ENCODE results near the gene MAK. TPM values are rescaled to one million over a fixed set of nuclear protein-coding genes. Genes with fewer than 3 reads are reported as not detected.
A peak's percentile ranks its signal among the peaks of the same experiment; 100 is the strongest.
"Not testable (repeated sequence)": the region's sequence is repeated elsewhere in the genome, so short reads cannot be mapped to it uniquely, and the experiment has no call there.

The MAK gene
- total RNA-seq, 2 donors from 2014 or later: 0.84 to 1.1 TPM

DNA sequence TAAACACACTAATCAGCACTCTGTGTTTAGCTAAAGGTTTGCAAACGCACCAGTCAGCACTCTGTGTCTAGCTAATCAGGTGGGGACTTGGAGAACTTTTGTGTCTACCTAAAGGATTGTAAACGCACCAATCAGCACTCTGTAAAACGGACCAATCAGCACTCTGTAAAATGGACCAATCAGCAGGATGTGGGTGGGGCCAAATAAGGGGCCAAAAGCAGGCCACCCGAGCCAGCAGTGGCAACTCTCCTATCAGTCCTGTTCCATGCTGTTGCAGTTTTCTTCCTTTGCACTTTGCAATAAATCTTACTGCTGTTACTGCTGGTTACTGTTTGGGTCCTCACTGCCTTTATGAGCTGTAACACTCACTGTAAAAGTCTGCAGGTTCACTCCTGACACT, 96.7 kb downstream of the MAK start:
- not testable (repeated sequence) for H3K9me3 Mint-ChIP-seq; H3K4me3 Mint-ChIP-seq; H3K27me3 Mint-ChIP-seq; ATAC-seq (replicated peaks); H3K36me3 Mint-ChIP-seq (ENCODE audit: low read depth); H3K27ac Mint-ChIP-seq
- peaks cover 18% of the 10 kb centered on the region for H3K4me1 Mint-ChIP-seq

DNA sequence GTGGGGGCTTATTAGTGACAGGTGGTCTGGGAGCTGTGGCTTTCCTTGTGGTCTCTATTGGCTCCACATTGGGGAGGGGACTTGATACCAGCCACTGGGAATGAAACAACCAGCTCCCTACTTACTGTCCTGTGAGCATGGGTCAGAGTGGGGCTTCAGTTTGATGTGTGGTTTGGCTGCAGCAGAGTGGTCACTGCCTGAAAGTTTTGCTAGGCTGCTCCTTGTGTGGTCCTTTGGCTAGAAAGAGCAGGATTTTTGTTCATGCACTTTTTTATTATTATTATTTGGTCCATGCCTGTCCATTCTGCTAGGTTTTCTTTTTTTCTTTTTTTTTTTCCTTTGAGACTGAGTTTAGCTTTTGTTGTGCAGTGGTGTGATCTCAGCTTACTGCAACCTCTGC, 98.3 kb downstream of the MAK start:
- Mint-ChIP-seq H3K27me3 (no peaks in the 10 kb centered on the region), H3K27ac (no peak overlapping the region), H3K4me3 (no peak overlapping the region), H3K36me3 (ENCODE audit: low read depth) (no peaks in the 10 kb centered on the region), H3K9me3 (no peaks in the 10 kb centered on the region), H3K4me1 (peaks cover 4% of the 10 kb centered on the region)
- no peak for ATAC-seq (replicated peaks)

DNA sequence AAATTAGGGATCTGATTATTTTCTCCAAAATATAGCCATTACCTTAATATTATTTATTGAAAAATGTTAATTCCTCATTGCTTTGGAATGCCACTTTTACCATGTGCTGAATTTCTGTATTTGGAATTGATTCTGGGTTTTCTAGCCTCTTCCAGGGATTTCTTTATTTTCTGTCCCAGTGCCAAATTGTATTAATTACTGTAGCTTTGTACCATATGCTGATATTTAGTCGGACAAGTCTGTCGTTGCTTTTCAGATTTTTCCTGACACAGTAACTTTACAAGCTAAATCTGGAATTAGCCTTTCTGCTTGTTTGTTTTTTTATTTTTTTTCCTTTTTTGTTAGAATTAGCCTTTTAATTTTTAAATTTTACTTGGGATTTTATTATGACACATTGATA, 101.6 kb downstream of the MAK start:
- Mint-ChIP-seq H3K4me1 (no peaks in the 10 kb centered on the region), H3K27me3 (no peaks in the 10 kb centered on the region), H3K9me3 (no peaks in the 10 kb centered on the region), H3K4me3 (no peak overlapping the region), H3K36me3 (ENCODE audit: low read depth) (peaks cover 11% of the 10 kb centered on the region), H3K27ac (no peak overlapping the region)
- no peak for ATAC-seq (replicated peaks)

DNA sequence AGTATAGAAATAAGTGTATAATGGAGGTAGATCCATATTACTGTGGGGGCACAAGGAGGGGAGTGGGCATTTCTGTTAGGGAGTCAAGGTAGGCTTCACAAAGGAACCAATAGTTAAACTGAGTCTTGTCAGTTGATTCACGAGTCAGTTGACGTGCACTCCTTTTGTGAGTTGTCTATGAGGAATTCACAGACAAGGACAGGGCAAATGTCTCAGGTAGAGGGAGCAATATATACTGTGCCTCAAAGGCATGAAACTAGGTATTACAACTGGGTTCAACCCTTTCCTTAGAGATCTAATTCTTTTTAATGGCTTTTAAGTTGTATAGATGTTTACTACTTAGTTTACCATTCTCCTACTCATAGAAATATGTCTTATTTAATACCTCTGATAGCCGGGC, 104.5 kb downstream of the MAK start:
- no peak overlapping the region for H3K27ac Mint-ChIP-seq
- H3K4me3 Mint-ChIP-seq: no peak overlapping the region

DNA sequence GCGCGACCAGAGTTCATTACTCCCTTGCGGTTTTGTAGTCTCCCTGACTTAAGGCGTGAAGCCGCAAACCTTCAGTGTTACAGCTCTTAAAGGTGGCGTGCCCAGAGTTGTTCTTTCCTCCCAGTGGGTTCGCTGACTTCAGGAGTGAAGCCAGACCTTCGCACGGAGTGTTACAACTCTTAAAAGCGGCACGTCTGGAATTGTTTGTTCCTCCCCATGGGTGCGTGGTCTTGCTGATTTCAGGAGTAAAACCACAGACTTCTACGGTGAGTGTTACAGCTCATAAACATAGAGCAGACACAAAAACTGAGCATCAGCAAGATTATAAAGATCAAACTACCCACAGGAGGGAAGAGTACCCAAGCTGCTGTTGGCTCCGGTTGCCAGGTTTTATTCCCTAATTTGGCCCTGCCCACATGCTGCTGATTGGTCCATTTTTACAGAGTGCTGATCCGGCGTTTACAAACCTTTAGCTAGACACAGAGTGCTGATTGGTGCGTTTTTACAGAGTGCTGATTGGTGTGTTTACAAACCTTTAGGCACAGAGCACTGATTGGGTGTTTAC, 105.1 kb downstream of the MAK start:
- Mint-ChIP-seq H3K36me3 (ENCODE audit: low read depth) (peaks cover 37% of the 10 kb centered on the region), H3K27ac (no peak overlapping the region), H3K4me3 (no peak overlapping the region), H3K4me1 (peaks cover under 1% of the 10 kb centered on the region), H3K27me3 (no peaks in the 10 kb centered on the region), H3K9me3 (no peaks in the 10 kb centered on the region)
- no peak for ATAC-seq (replicated peaks)

More for the DNA sequence above, 104.5 kb downstream of the MAK start:
- Mint-ChIP-seq H3K9me3 (no peaks in the 10 kb centered on the region), H3K36me3 (ENCODE audit: low read depth) (peaks cover 31% of the 10 kb centered on the region), H3K4me1 (no peaks in the 10 kb centered on the region), H3K27me3 (no peaks in the 10 kb centered on the region)
- no peak for ATAC-seq (replicated peaks)

DNA sequence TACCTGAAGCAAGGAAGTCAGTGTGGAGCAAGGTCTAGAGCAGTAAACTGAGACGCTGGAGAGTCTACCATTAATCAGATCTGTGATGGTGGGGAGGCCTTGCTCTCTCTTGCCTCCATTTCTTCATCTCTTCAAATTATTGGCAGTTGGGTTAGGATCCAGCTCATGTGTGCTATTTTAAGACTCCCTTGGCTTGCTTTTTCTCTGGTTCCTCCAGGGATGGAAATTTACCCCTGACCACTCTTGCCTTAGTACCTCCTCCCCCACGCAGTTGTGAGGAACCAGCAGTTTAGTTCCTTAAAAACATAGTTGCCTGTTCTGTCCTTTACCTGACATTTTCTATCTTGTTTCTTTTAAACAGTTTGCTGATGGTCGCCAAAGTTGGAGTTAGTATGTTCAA, 108.1 kb downstream of the MAK start:
- H3K36me3 Mint-ChIP-seq (ENCODE audit: low read depth): peaks cover 63% of the 10 kb centered on the region
- H3K4me1 Mint-ChIP-seq: peaks cover 13% of the 10 kb centered on the region
- H3K27me3 Mint-ChIP-seq: no peaks in the 10 kb centered on the region
- H3K4me3 Mint-ChIP-seq: no peak overlapping the region
- peak overlapping the region; percentile 11 for H3K27ac Mint-ChIP-seq
- no peaks in the 10 kb centered on the region for H3K9me3 Mint-ChIP-seq
- ATAC-seq (replicated peaks): no peak

DNA sequence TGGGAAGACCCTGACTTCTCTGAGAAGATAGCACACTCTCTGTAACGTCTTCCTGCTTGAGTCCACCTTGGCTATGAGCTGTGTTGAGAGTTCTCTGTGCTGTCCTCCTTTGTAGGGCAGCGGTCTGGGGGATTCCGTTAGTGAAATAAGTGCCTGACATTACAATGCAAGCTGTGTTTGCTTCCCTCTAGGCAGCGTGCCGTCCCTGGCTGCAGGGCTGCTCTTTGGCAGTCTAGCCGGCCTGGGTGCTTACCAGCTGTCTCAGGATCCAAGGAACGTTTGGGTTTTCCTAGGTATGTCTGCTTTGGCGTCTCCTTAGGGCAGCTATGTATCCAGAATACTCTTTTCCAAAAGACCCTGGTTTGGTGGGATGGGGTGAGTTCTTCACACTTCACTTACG, 112.6 kb downstream of the MAK start:
- H3K4me3 Mint-ChIP-seq: peak overlapping the region; percentile 24
- peak overlapping the region; percentile 79 for H3K27ac Mint-ChIP-seq
- no peak for ATAC-seq (replicated peaks)
- no peaks in the 10 kb centered on the region for H3K27me3 Mint-ChIP-seq
- no peaks in the 10 kb centered on the region for H3K9me3 Mint-ChIP-seq
- H3K4me1 Mint-ChIP-seq: peaks cover 31% of the 10 kb centered on the region
- peaks cover 52% of the 10 kb centered on the region for H3K36me3 Mint-ChIP-seq (ENCODE audit: low read depth)

DNA sequence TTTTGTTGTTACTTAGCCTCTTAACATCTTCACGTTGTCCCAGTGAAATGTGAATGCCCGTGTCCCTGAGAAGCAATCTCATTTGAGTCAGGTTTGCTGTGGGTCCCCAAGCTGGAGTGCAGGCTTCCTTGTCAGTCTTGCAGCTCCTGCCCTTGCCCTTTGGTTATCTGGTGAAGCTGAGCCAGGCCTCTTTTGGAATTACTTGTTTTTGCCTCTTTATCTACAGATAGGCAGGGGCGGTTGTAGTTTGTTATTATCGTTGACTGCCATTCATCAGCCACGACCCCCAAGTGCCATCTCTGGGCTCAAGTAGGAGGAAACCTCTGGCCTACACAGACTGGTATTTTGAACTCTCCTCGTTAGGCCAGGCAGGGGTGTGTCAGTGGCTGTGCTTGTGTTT, 113.3 kb downstream of the MAK start:
- Mint-ChIP-seq H3K4me3 (peak overlapping the region; percentile 24), H3K27me3 (no peaks in the 10 kb centered on the region), H3K36me3 (ENCODE audit: low read depth) (peaks cover 46% of the 10 kb centered on the region), H3K4me1 (peaks cover 31% of the 10 kb centered on the region), H3K9me3 (no peaks in the 10 kb centered on the region), H3K27ac (peak overlapping the region; percentile 79)
- no peak for ATAC-seq (replicated peaks)

DNA sequence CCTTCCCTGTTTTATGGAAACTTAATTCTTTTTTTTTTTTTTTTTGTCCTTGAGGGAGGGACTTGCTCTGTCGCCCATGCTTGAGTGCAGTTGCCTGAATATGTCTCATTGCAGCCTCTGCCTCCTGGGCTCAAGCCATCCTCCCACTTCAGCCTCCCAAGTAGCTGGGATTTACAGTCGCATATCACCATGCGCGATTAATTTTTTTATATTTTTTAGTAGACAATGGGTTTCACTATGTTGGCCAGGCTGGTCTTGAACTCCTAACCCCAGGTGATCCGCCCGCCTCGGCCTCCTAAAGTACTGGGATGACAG, 114.8 kb downstream of the MAK start:
- peak overlapping the region; percentile 97 for H3K4me3 Mint-ChIP-seq
- no peak for ATAC-seq (replicated peaks)
- H3K27ac Mint-ChIP-seq: peak overlapping the region; percentile 98
- peaks cover 31% of the 10 kb centered on the region for H3K36me3 Mint-ChIP-seq (ENCODE audit: low read depth)
- H3K27me3 Mint-ChIP-seq: no peaks in the 10 kb centered on the region
- H3K4me1 Mint-ChIP-seq: peaks cover 31% of the 10 kb centered on the region
- no peaks in the 10 kb centered on the region for H3K9me3 Mint-ChIP-seq

DNA sequence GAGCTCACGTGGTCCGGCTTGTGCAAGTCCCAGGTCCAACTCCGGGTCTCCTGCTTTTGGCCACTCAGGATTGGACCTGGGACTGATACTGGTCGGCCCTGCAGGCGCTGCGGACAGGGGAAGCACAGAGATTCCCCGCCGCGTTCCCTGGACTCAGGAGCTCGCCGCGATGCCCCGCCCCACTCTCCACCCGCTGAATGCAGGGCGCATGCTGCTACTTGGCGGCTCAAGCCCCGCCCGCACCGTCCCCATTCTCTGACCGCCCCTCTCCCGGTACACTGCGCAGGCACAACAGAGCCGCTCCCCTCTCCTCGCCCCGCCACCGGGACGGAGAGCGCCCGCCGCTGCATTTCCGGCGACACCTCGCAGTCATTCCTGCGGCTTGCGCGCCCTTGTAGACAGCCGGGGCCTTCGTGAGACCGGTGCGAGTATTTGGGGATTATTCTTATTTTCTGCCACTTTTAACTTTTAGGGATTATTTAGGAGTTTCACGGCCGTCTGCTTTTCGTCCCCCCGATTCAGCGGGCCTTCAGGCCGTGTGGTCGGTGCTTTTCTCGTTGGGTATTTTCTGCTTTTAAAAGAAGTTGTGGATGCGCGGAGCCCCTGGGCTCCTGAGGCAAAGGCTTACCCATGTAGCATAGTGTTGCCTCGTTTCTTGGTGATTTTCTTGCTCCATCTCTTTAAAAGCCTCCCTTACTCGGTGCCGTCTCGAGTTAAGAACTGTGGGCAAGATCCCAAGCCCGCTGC, 115.3 kb downstream of the MAK start, which contains the start of gene TMEM14C:
Gene TMEM14C (plus strand): TSS at position 251 of the 747 bp plus-strand sequence. CDS start 1,544 bp downstream, outside the sequence.
- Mint-ChIP-seq H3K27me3 (no peaks in the 10 kb centered on the region), H3K4me1 (peaks cover 28% of the 10 kb centered on the region)
- ATAC-seq (replicated peaks): peak; percentile 97

DNA sequence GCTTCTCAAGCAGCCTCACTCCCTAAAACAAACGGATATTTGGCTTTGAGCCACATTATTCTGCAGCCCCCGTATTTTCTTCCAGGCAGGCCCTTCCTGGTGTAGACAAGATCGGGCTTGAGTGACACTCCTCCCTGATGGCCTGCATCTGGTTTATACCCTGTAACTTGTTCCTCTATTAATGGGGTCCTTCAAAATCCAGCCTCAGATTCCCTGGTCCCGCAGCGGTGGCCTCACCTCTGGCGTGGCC, 115.8 kb downstream of the MAK start:
- H3K9me3 Mint-ChIP-seq: no peaks in the 10 kb centered on the region
- peaks cover 25% of the 10 kb centered on the region for H3K4me1 Mint-ChIP-seq
- H3K27me3 Mint-ChIP-seq: no peaks in the 10 kb centered on the region
- peaks cover 21% of the 10 kb centered on the region for H3K36me3 Mint-ChIP-seq (ENCODE audit: low read depth)
- ATAC-seq (replicated peaks): no peak
- H3K4me3 Mint-ChIP-seq: peak overlapping the region; percentile 97
- H3K27ac Mint-ChIP-seq: peak overlapping the region; percentile 98

More for the DNA sequence above, 115.3 kb downstream of the MAK start, which contains the start of gene TMEM14C:
- H3K4me3 Mint-ChIP-seq: peak within 1 kb of the TSS; percentile 97
- peaks cover 25% of the 10 kb centered on the region for H3K36me3 Mint-ChIP-seq (ENCODE audit: low read depth)
- peak within 1 kb of the TSS; percentile 98 for H3K27ac Mint-ChIP-seq
- no peaks in the 10 kb centered on the region for H3K9me3 Mint-ChIP-seq

DNA sequence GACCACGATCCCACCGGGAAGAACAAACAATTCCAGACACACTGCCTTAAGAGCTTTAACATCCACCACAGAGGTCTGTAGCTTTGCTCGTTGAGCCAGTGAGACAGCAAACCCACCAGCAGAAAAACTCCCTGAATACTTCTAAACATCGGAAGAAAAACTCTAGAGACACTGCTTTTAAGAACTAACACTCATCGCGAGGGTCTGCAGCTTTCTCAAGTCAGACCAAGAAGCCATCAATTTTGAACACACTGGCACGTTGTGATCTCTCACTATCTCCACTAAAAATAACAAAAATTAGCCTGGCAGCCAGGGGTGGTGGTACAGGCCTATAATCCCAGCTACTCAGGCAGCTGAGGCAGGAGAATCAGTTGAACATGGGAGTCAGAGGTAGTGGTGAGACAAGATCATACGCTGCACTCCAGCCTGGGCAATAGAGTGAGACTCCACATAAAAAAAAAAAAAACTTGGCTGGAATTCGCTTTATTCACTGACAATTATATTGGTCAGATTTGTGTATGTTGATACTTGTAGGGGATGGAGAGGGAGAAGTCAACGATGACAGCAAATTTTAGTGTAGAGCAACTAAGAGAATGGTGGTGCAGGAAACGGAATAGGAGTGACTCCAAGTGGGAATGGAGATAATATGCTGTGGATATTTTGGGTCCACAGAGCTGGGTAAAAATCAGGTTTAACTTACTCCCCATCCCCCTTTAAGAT, 116.3 kb downstream of the MAK start:
- Mint-ChIP-seq H3K9me3 (no peaks in the 10 kb centered on the region), H3K4me1 (peaks cover 25% of the 10 kb centered on the region), H3K4me3 (peak overlapping the region; percentile 97), H3K27ac (peak overlapping the region; percentile 98), H3K27me3 (no peaks in the 10 kb centered on the region), H3K36me3 (ENCODE audit: low read depth) (peaks cover 16% of the 10 kb centered on the region)
- no peak for ATAC-seq (replicated peaks)

DNA sequence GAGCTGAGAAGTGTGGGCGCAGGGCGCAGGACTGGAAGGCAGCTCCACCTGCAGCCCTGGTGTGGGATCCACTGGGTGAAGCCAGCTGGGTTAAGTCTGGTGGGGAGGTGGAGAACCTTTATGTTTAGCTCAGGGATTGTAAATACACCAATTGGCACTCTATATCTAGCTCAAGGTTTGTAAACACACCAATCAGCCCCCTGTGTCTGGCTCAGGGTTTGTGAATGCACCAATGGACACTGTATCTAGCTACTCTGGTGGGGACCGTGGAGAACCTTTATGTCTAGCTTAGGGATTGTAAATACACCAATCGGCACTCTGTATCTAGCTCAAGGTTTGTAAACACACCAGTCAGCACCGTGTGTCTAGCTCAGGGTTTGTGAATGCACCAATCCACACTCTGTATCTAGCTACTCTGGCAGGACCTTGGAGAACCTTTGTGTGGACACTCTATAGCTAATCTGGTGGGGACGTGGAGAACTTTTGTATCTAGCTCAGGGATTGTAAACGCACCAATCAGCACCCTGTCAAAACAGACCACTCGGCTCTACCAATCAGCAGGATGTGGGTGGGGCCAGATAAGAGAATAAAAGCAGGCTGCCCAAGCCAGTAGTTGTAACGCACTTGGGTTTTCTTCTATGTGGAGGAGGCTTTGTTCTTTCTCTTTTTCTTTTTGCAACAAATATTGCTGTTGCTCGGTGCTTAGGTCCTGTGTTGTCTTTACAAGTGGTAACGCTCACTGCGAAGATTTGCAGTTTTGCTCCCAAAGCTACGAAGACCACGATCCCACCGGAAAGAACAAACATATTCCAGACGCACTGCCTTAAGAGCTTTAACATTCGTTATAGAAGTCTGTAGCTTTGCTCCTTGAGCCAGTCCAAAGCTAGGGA, 117.1 kb downstream of the MAK start:
- H3K27ac Mint-ChIP-seq: peak overlapping the region; percentile 98
- H3K4me3 Mint-ChIP-seq: peak overlapping the region; percentile 97
- peaks cover 25% of the 10 kb centered on the region for H3K4me1 Mint-ChIP-seq
- H3K27me3 Mint-ChIP-seq; H3K9me3 Mint-ChIP-seq; ATAC-seq (replicated peaks): not testable (repeated sequence)
- H3K36me3 Mint-ChIP-seq (ENCODE audit: low read depth): peaks cover 11% of the 10 kb centered on the region

DNA sequence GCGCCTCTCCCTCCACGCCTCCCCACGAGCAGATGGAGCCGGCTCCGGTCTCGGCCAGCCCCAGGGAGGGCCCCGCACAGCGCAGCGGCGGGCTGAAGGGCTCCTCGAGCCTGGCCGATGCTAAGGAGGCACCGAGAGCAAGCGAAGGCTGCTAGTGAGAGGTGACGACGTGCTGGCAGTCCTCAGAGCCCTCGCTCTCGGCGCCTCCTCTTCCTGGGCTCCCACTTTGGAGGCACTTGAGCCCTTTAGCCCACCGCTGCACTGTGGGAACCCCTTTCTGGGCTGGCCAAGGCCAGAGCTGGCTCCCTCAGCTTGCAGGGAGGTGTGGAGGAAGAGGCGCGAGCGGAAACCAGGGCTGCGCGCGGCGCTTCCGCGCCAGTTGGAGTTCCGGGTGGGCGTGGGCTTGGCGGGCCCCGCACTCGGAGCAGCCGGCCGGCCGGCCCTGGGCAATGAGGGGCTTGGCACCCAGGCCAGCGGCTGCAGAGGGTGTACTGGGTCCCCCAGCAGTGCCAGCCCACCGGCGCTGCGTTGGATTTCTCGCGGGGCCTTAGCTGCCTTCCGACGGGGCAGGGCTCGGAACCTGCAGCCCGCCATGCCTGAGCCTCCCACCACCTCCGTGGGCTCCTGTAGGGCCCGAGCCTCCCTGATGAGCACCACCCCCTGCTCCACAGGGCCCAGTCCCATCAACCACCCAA, 117.9 kb downstream of the MAK start:
- Mint-ChIP-seq H3K9me3 (no peaks in the 10 kb centered on the region), H3K27ac (peak overlapping the region; percentile 98), H3K4me1 (peaks cover 20% of the 10 kb centered on the region), H3K27me3 (no peaks in the 10 kb centered on the region), H3K4me3 (peak overlapping the region; percentile 97), H3K36me3 (ENCODE audit: low read depth) (peaks cover 3% of the 10 kb centered on the region)
- ATAC-seq (replicated peaks): peak; percentile 33
